GM18909 (cell line): Measurements from ENCODE around the gene SDK2.
"Not testable (repeated sequence)": the region's sequence is repeated elsewhere in the genome, so short reads cannot be mapped to it uniquely, and the experiment has no call there.

Experiments
- ATAC-seq: cut with Tn5 transposase; IDR thresholded peaks from one replicate; pipeline ENCODE4 v1.9.1; 2021; ENCODE audit warnings: mild to moderate bottlenecking; ENCODE audit not compliant: unreplicated experiment, poor library complexity

Gene SDK2

GRCh38 chr17:73494950-73495349, 149.3 kb downstream of the SDK2 start:
- no peak for ATAC-seq

- no peak for ATAC-seq
Observed at GRCh38 chr17:73493956-73494926, 150.0 kb downstream of the SDK2 start.

GRCh38 chr17:73492821-73493814, 151.1 kb downstream of the SDK2 start:
- no peak for ATAC-seq

GRCh38 chr17:73492125-73492820, 152.0 kb downstream of the SDK2 start:
- no peak for ATAC-seq

GRCh38 chr17:73491648-73492047, 152.6 kb downstream of the SDK2 start:
- no peak for ATAC-seq

GRCh38 chr17:73490851-73491250, 153.4 kb downstream of the SDK2 start:
- no peak for ATAC-seq

- no peak for ATAC-seq
Observed at GRCh38 chr17:73489991-73490390, 154.3 kb downstream of the SDK2 start.

GRCh38 chr17:73489333-73489732, 154.9 kb downstream of the SDK2 start:
- no peak for ATAC-seq

GRCh38 chr17:73485130-73485529, 159.1 kb downstream of the SDK2 start:
- ATAC-seq, result no peak

- ATAC-seq, result no peak
Observed at GRCh38 chr17:73482894-73483293, 161.4 kb downstream of the SDK2 start.

- ATAC-seq, result no peak
Observed at GRCh38 chr17:73482251-73482716, 162.0 kb downstream of the SDK2 start.

- no peak for ATAC-seq
Observed at GRCh38 chr17:73481676-73482075, 162.6 kb downstream of the SDK2 start.

- ATAC-seq, result no peak
Observed at GRCh38 chr17:73480740-73481139, 163.5 kb downstream of the SDK2 start.

GRCh38 chr17:73478768-73479424, 165.3 kb downstream of the SDK2 start:
- no peak for ATAC-seq

GRCh38 chr17:73478334-73478733, 165.9 kb downstream of the SDK2 start:
- no peak for ATAC-seq

- no peak for ATAC-seq
Observed at GRCh38 chr17:73476890-73477350, 167.3 kb downstream of the SDK2 start.

- ATAC-seq, result no peak
Observed at GRCh38 chr17:73474370-73474988, 169.8 kb downstream of the SDK2 start.

GRCh38 chr17:73472715-73473114, 171.5 kb downstream of the SDK2 start:
- not testable (repeated sequence) for ATAC-seq

- no peak for ATAC-seq
Observed at GRCh38 chr17:73471924-73472323, 172.3 kb downstream of the SDK2 start.
